CD4-positive, alpha-beta T cell treated with Interleukin-15 for 4 hours (primary cell): Measurements from ENCODE around the gene DDX60.

Experiments used
- DNase-seq: peaks from one replicate; pipeline ENCODE4 v3.0.0-alpha.2; 2020; ENCODE audit warnings: low spot score

Gene DDX60

GRCh38 chr4:168208957-168209614 lies 109.5 kb downstream of the DDX60 start:
- no peak for DNase-seq

- DNase-seq, result no peak
Observed at GRCh38 chr4:168203233-168203911, 115.2 kb downstream of the DDX60 start.

- no peak for DNase-seq
Observed at GRCh38 chr4:168200685-168201084, 117.9 kb downstream of the DDX60 start.

- DNase-seq, result no peak
Observed at GRCh38 chr4:168199260-168199957, 119.1 kb downstream of the DDX60 start.

- no peak for DNase-seq
Observed at GRCh38 chr4:168197926-168198325, 120.6 kb downstream of the DDX60 start.

- no peak for DNase-seq
Observed at GRCh38 chr4:168188754-168189153, 129.8 kb downstream of the DDX60 start.

- peak; percentile 7 for DNase-seq
Observed at GRCh38 chr4:168183717-168184571, 134.6 kb downstream of the DDX60 start.

- DNase-seq, result no peak
Observed at GRCh38 chr4:168177546-168178149, 140.9 kb downstream of the DDX60 start.

GRCh38 chr4:168174308-168174707 lies 144.2 kb downstream of the DDX60 start:
- no peak for DNase-seq

GRCh38 chr4:168167714-168168284 lies 150.8 kb downstream of the DDX60 start:
- DNase-seq, result no peak
